ENCODE measurements around the gene PROCA1.
A peak's percentile ranks its signal among the peaks of the same experiment; 100 is the strongest.

The PROCA1 gene

GRCh38 chr17:28746611-28747050 lies 34.9 kb upstream of the PROCA1 start:
- no peak overlapping the region for H3K4me3 ChIP-seq (ENCODE audit: low read depth, low read length)
- TF ChIP-seq, protein P1, sequence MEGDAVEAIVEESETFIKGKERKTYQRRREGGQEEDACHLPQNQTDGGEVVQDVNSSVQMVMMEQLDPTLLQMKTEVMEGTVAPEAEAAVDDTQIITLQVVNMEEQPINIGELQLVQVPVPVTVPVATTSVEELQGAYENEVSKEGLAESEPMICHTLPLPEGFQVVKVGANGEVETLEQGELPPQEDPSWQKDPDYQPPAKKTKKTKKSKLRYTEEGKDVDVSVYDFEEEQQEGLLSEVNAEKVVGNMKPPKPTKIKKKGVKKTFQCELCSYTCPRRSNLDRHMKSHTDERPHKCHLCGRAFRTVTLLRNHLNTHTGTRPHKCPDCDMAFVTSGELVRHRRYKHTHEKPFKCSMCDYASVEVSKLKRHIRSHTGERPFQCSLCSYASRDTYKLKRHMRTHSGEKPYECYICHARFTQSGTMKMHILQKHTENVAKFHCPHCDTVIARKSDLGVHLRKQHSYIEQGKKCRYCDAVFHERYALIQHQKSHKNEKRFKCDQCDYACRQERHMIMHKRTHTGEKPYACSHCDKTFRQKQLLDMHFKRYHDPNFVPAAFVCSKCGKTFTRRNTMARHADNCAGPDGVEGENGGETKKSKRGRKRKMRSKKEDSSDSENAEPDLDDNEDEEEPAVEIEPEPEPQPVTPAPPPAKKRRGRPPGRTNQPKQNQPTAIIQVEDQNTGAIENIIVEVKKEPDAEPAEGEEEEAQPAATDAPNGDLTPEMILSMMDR (IDR thresholded peaks at IDR 0.05; ENCODE audit: low read depth, low read length): no peak

DNA sequence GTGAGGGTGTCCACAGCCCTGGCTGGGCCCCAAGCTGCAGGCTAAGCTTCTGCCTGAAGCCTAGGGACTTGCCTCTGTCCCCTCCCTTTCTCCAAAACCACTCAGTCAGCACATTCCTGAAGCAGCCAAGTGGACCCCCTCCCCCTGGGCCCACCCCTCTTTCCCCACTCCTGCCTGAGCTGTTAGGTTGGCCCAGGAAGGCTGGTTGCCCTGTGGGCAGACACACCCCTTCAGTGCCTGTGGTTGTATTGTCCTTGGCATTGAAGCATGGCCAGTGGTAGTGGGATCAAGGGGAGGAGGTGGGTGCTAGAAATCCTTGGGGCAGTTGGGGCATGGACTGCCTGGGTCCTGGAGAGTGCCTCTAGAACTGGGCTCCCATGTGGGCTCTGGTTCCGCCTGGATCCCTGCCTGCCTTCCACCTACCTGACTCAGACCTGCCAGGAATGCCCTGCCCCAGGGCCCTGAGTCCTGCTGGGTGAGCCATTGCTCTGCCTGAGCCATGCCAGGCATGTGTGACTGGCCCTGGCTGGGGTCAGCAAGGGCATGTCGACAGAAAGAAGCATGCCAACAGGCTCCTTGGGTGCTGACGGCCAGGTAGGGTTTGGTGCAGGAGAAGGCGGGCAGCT lies 34.2 kb upstream of the PROCA1 start:
- peak overlapping the region; percentile 75 for H3K4me3 ChIP-seq (ENCODE audit: low read depth, low read length)
- TF ChIP-seq, protein P1 (IDR thresholded peaks at IDR 0.05; ENCODE audit: low read depth, low read length): no peak

DNA sequence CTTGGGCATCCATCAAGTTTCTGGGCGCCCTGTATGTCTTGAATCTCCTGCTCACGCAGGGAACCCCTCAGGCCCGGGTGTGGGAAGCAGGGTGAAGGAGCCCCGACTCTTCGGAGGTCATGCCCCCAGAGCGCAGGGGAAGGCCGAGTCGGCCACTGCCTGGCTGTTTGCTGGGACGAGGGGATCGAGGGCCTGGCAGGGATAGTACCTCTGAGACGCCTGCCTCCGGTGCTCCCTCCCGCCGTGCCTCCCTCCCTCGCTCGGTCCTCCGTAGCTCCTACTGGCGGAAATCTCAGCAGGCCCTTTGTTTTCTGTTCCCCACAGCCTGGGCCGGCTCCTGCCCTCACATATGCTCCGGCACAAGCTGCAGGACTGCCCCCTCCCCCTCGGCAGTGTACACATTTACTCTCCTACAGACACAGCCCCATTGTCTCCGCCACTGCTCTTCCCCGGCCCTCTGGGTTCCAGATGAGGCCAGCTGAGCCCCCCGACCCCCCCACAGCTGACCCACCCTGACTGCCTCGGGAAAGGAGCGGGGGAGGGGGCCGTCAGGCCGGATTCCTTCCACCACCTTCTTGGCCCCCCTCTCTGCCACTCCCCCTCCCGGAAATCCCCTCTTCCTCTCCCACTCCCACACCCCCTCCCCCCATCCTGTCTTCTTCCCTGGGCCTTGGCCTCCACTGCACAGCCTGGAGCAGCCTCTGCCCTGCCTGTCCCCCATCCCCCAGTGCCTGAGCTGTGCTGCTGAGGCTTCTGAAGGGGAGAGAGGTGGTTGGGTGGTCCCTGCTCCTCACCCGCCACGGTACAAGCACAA lies 33.5 kb upstream of the PROCA1 start:
- TF ChIP-seq, protein P1 (IDR thresholded peaks at IDR 0.05; ENCODE audit: low read depth, low read length): no peak
- peak overlapping the region; percentile 75 for H3K4me3 ChIP-seq (ENCODE audit: low read depth, low read length)

GRCh38 chr17:28744104-28744971 lies 32.6 kb upstream of the PROCA1 start:
- peak overlapping the region; percentile 75 for H3K4me3 ChIP-seq (ENCODE audit: low read depth, low read length)

DNA sequence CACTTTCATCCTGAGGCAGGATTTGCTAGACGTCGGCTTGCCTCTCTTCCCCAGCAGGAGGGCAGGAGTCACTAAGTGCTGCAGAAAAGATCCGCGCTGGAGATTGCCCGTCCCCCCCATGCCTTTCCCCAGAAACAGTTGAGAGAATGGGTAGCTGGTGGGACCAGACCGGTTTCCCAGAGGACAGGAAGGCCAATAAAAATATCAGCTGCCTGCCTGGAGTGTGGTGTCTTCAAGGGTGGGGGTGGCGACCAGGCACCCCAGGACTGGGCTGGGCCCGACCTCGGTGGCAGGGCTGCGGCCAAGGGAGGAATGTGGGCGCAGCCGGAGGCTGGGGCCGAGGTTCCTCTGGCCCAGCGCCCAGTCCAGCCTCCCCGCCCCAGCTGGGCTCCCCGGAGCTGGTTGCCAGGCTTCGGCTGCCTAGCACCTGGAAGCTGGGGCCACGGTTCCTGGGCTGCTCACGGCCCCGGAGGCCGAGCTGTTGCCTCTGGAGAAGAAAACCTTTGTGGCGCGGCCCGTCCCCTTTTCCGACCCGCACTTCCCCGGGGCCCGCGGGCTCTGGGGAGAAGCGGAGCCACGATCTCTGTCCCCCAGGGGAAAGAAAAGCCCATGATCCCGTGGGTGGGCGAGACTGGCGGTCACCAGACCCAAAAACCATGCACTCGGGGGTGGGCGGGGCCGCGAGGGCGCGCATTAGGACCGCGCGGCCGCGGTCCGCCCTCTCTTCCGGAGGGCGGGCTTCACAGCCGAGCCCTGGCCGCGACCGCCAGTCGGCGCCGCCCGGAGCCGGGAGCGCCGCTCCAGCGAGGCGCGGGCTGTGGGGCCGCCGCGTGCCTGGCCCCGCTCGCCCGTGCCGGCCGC lies 31.8 kb upstream of the PROCA1 start, which contains the start of gene TRAF4:
TRAF4 (plus strand) TSS at position 769 of the 861 bp plus-strand sequence. CDS start 102 bp downstream, outside the sequence.
- TF ChIP-seq, protein P1 (IDR thresholded peaks at IDR 0.05; ENCODE audit: low read depth, low read length): no peak
- peak within 1 kb of the TSS; percentile 75 for H3K4me3 ChIP-seq (ENCODE audit: low read depth, low read length)

More at GRCh38 chr17:28744104-28744971, 32.6 kb upstream of the PROCA1 start:
- TF ChIP-seq, protein P1 (IDR thresholded peaks at IDR 0.05; ENCODE audit: low read depth, low read length): no peak
